ENCODE results near the gene ALLC. TPM values are rescaled to one million over a fixed set of nuclear protein-coding genes. Genes with fewer than 3 reads are reported as not detected.

ALLC gene
- total and polyA plus RNA-seq, 2 experiments from 2014 or later, result not detected

DNA sequence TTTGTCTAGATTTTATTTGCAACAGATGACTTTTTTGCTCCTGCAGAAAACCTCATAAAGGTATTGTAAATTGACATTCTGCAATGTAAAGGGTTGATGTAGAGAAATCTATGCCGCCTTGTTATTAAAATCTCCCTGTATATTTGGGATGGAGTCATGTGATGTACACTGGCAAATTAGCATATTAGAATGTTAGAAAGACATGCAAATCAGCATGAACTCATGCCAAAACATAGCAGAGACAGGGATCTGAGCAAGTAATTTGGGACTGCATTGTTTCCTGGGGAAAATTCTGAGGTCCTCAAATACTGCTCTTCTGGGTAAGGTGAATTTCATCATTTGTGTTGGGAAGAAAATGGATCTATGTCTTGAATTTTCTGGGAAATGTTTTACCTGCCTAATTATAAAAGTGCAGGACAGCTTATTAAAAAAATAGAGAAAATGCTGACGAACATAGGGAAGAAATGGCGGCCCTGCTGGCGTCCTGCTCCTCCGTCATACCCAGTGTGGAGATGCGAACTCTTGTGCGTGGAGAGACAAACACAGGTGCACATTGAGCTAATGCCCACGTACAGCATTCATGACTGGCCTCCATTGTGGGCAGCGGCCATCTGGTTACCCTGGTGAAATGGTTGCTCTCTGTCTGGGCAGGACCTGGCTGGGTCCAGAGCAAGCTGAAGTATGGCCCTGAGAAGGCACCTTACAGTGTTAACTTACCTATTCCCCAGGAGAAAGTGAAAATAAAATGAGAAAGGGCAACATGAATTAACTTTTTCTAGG is 16.3 kb downstream of the ALLC start:
- DNase-seq (ENCODE audit: low spot score), result no peak
- Histone ChIP-seq H3K9me2 (ENCODE audit: insufficient read depth) (no peaks in the 10 kb centered on the region; the same call in 1 of the 2 replicates), H3K4me1 (ENCODE audit: insufficient read depth) (no peaks in the 10 kb centered on the region), H3F3A (replicated peaks; ENCODE audit: low read depth) (no peaks in the 10 kb centered on the region), H3K4me3 (no peak overlapping the region), H4K20me1 (replicated peaks; ENCODE audit: insufficient read depth) (no peaks in the 10 kb centered on the region), H3K79me2 (replicated peaks; ENCODE audit: insufficient read depth) (no peaks in the 10 kb centered on the region), H3K4me2 (no peak overlapping the region), H2AFZ (no peak overlapping the region), H3K27ac (ENCODE audit: low read depth) (no peak overlapping the region), H3K36me3 (ENCODE audit: insufficient read depth) (no peaks in the 10 kb centered on the region), H3K27me3 (ENCODE audit: insufficient read depth) (no peaks in the 10 kb centered on the region)
- H3K27me3 Mint-ChIP-seq (ENCODE audit: insufficient read depth, low read depth, poor library complexity), result peaks cover 12% of the 10 kb centered on the region
- ATAC-seq, result no peak
- no peak overlapping the region for H3K27ac Mint-ChIP-seq
- no peaks in the 10 kb centered on the region for H3K4me1 Mint-ChIP-seq
- TF ChIP-seq STAT1 (IDR thresholded peaks at IDR 0.05; ENCODE audit: unreplicated experiment), result no peak
- TF ChIP-seq EZH2 (IDR thresholded peaks at IDR 0.05; ENCODE audit: low read depth, unreplicated experiment), result no peak
- TF ChIP-seq EZH2phosphoT487 (IDR thresholded peaks at IDR 0.05; ENCODE audit: unreplicated experiment), result no peak
- TF ChIP-seq, protein P1, sequence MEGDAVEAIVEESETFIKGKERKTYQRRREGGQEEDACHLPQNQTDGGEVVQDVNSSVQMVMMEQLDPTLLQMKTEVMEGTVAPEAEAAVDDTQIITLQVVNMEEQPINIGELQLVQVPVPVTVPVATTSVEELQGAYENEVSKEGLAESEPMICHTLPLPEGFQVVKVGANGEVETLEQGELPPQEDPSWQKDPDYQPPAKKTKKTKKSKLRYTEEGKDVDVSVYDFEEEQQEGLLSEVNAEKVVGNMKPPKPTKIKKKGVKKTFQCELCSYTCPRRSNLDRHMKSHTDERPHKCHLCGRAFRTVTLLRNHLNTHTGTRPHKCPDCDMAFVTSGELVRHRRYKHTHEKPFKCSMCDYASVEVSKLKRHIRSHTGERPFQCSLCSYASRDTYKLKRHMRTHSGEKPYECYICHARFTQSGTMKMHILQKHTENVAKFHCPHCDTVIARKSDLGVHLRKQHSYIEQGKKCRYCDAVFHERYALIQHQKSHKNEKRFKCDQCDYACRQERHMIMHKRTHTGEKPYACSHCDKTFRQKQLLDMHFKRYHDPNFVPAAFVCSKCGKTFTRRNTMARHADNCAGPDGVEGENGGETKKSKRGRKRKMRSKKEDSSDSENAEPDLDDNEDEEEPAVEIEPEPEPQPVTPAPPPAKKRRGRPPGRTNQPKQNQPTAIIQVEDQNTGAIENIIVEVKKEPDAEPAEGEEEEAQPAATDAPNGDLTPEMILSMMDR (conservative IDR thresholded peaks at IDR 0.05; ENCODE audit: low read depth in 2 of 2), result no peak
- TF ChIP-seq ZNF114 (CRISPR knock-in tag; IDR thresholded peaks at IDR 0.05), result no peak
- TF ChIP-seq, protein P2, sequence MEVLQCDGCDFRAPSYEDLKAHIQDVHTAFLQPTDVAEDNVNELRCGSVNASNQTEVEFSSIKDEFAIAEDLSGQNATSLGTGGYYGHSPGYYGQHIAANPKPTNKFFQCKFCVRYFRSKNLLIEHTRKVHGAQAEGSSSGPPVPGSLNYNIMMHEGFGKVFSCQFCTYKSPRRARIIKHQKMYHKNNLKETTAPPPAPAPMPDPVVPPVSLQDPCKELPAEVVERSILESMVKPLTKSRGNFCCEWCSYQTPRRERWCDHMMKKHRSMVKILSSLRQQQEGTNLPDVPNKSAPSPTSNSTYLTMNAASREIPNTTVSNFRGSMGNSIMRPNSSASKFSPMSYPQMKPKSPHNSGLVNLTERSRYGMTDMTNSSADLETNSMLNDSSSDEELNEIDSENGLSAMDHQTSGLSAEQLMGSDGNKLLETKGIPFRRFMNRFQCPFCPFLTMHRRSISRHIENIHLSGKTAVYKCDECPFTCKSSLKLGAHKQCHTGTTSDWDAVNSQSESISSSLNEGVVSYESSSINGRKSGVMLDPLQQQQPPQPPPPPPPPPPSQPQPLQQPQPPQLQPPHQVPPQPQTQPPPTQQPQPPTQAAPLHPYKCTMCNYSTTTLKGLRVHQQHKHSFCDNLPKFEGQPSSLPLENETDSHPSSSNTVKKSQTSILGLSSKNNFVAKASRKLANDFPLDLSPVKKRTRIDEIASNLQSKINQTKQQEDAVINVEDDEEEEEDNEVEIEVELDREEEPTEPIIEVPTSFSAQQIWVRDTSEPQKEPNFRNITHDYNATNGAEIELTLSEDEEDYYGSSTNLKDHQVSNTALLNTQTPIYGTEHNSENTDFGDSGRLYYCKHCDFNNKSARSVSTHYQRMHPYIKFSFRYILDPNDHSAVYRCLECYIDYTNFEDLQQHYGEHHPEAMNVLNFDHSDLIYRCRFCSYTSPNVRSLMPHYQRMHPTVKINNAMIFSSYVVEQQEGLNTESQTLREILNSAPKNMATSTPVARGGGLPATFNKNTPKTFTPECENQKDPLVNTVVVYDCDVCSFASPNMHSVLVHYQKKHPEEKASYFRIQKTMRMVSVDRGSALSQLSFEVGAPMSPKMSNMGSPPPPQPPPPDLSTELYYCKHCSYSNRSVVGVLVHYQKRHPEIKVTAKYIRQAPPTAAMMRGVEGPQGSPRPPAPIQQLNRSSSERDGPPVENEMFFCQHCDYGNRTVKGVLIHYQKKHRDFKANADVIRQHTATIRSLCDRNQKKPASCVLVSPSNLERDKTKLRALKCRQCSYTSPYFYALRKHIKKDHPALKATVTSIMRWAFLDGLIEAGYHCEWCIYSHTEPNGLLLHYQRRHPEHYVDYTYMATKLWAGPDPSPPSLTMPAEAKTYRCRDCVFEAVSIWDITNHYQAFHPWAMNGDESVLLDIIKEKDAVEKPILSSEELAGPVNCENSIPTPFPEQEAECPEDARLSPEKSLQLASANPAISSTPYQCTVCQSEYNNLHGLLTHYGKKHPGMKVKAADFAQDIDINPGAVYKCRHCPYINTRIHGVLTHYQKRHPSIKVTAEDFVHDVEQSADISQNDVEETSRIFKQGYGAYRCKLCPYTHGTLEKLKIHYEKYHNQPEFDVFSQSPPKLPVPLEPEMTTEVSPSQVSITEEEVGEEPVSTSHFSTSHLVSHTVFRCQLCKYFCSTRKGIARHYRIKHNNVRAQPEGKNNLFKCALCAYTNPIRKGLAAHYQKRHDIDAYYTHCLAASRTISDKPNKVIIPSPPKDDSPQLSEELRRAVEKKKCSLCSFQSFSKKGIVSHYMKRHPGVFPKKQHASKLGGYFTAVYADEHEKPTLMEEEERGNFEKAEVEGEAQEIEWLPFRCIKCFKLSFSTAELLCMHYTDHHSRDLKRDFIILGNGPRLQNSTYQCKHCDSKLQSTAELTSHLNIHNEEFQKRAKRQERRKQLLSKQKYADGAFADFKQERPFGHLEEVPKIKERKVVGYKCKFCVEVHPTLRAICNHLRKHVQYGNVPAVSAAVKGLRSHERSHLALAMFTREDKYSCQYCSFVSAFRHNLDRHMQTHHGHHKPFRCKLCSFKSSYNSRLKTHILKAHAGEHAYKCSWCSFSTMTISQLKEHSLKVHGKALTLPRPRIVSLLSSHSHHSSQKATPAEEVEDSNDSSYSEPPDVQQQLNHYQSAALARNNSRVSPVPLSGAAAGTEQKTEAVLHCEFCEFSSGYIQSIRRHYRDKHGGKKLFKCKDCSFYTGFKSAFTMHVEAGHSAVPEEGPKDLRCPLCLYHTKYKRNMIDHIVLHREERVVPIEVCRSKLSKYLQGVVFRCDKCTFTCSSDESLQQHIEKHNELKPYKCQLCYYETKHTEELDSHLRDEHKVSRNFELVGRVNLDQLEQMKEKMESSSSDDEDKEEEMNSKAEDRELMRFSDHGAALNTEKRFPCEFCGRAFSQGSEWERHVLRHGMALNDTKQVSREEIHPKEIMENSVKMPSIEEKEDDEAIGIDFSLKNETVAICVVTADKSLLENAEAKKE (CRISPR knock-in tag; IDR thresholded peaks at IDR 0.05), result no peak
- no peak for TF ChIP-seq NANOG (IDR thresholded peaks at IDR 0.05; ENCODE audit: borderline replicate concordance)
- no peak for TF ChIP-seq POLR2AphosphoS5 (IDR thresholded peaks at IDR 0.05; ENCODE audit: low read depth)
- no peak for TF ChIP-seq CREB1 (CRISPR knock-in tag; IDR thresholded peaks at IDR 0.05; ENCODE audit: low read depth)
- TF ChIP-seq, protein P3, sequence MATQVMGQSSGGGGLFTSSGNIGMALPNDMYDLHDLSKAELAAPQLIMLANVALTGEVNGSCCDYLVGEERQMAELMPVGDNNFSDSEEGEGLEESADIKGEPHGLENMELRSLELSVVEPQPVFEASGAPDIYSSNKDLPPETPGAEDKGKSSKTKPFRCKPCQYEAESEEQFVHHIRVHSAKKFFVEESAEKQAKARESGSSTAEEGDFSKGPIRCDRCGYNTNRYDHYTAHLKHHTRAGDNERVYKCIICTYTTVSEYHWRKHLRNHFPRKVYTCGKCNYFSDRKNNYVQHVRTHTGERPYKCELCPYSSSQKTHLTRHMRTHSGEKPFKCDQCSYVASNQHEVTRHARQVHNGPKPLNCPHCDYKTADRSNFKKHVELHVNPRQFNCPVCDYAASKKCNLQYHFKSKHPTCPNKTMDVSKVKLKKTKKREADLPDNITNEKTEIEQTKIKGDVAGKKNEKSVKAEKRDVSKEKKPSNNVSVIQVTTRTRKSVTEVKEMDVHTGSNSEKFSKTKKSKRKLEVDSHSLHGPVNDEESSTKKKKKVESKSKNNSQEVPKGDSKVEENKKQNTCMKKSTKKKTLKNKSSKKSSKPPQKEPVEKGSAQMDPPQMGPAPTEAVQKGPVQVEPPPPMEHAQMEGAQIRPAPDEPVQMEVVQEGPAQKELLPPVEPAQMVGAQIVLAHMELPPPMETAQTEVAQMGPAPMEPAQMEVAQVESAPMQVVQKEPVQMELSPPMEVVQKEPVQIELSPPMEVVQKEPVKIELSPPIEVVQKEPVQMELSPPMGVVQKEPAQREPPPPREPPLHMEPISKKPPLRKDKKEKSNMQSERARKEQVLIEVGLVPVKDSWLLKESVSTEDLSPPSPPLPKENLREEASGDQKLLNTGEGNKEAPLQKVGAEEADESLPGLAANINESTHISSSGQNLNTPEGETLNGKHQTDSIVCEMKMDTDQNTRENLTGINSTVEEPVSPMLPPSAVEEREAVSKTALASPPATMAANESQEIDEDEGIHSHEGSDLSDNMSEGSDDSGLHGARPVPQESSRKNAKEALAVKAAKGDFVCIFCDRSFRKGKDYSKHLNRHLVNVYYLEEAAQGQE (IDR thresholded peaks at IDR 0.05; ENCODE audit: unreplicated experiment), result no peak
- TF ChIP-seq, protein P4, sequence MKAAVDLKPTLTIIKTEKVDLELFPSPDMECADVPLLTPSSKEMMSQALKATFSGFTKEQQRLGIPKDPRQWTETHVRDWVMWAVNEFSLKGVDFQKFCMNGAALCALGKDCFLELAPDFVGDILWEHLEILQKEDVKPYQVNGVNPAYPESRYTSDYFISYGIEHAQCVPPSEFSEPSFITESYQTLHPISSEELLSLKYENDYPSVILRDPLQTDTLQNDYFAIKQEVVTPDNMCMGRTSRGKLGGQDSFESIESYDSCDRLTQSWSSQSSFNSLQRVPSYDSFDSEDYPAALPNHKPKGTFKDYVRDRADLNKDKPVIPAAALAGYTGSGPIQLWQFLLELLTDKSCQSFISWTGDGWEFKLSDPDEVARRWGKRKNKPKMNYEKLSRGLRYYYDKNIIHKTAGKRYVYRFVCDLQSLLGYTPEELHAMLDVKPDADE (IDR thresholded peaks at IDR 0.05), result no peak
- TF ChIP-seq JUNB (IDR thresholded peaks at IDR 0.05; ENCODE audit: unreplicated experiment), result no peak
- H3K4me3 Mint-ChIP-seq, result no peak overlapping the region
- peaks cover 7% of the 10 kb centered on the region; the same call in 1 of the 3 replicates for H3K36me3 Mint-ChIP-seq (ENCODE audit: low read depth)
- peaks cover 68% of the 10 kb centered on the region for H3K9me3 Mint-ChIP-seq

All from GM23338 (cell line).